Measurements from ENCODE around the gene PODXL.

GRCh38 chr7:131532570-131533091 is 23.8 kb downstream of the PODXL start:
- TF ChIP-seq ZNF331 (CRISPR knock-in tag; IDR thresholded peaks at IDR 0.05; ENCODE audit: low read depth) (no peak), CTCF (conservative IDR thresholded peaks at IDR 0.05; ENCODE audit: low read depth in 2 of 2) (no peak), EZH2 (IDR thresholded peaks at IDR 0.05; ENCODE audit: low read depth, unreplicated experiment) (no peak), CREB1 (CRISPR knock-in tag; IDR thresholded peaks at IDR 0.05; ENCODE audit: low read depth) (no peak), JUNB (IDR thresholded peaks at IDR 0.05; ENCODE audit: unreplicated experiment) (no peak), POLR2AphosphoS5 (IDR thresholded peaks at IDR 0.05; ENCODE audit: low read depth) (no peak), REST (IDR thresholded peaks at IDR 0.05; ENCODE audit: unreplicated experiment) (no peak)
